ENCODE data around the gene KPTN.
A peak's percentile ranks its signal among the peaks of the same experiment; 100 is the strongest.

KPTN gene

GRCh38 chr19:47473336-47473735 lies 10.7 kb downstream of the KPTN start:
- no peak for DNase-seq (ENCODE audit: low read depth)
- no peak for TF ChIP-seq CTCF (conservative IDR thresholded peaks at IDR 0.05; ENCODE audit: low read depth, low read length)
- no peak overlapping the region for H3K4me3 ChIP-seq (ENCODE audit: low read length)

DNA sequence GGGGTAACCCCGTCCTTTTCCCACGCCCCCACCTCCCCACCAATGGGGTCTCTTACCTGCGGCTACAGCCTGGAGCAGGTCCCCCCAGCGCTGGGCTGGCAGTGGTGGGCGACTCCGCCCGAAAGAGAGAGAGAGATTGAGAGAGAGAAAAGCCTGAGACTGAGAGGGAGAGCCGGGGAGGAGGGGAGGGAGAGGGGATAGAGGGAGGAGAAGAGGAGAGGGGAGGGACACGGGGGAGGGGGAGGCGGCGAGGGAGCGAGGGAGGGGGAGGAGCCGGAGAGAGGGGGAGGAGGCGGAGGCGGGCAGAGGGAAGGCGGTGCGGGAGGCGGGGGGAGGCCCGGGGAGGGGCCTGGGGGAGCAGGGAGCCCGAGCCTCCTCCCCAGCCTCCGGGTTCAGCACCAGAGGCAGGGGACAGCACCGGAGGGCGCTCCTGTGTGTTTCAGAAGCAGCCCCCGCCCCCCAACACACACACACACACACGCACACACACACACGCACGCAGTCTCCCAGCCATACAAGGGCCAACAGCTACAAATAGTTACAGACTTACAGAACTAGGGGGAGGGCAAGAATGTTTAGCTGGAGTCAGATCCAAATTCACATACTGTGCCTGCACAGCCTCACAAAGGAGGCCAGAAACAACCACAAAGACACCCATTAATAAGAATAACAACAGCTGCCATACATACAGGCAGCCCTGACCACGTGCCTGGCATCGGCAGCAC lies 12.1 kb downstream of the KPTN start, which contains the start of gene SLC8A2:
Gene SLC8A2, minus strand, starts transcription at position 161 of the 725 bp plus-strand sequence. CDS start 5,490 bp downstream, outside the sequence.
- H3K4me3 ChIP-seq (ENCODE audit: low read length), result no peak within 1 kb of the TSS
- no peak for TF ChIP-seq CTCF (conservative IDR thresholded peaks at IDR 0.05; ENCODE audit: low read depth, low read length)
- DNase-seq (ENCODE audit: low read depth), result peak; percentile 34

DNA sequence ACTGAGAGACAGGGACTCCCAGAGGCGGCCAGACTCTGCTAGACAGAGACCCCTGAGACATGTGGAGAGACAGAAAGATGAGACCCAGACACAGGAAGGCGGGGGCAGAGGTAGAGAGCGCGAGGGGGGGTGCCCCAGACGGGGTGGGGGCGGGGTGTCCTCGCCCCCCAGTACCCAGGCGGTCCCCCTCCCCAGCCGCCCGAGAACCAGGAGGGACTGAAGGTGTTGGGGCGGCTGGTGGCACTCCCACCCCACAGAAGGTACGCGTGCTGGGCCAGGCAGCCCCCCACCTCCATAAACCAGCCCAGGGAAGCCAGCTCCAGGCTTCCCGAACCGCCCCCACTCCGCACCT lies 12.7 kb downstream of the KPTN start:
- no peak overlapping the region for H3K4me3 ChIP-seq (ENCODE audit: low read length)
- TF ChIP-seq CTCF (conservative IDR thresholded peaks at IDR 0.05; ENCODE audit: low read depth, low read length), result no peak
- no peak for DNase-seq (ENCODE audit: low read depth)

GRCh38 chr19:47470447-47471195 lies 13.4 kb downstream of the KPTN start:
- DNase-seq (ENCODE audit: low read depth), result no peak
- no peak overlapping the region for H3K4me3 ChIP-seq (ENCODE audit: low read length)
- no peak for TF ChIP-seq CTCF (conservative IDR thresholded peaks at IDR 0.05; ENCODE audit: low read depth, low read length)

GRCh38 chr19:47469719-47470118 lies 14.3 kb downstream of the KPTN start:
- TF ChIP-seq CTCF (conservative IDR thresholded peaks at IDR 0.05; ENCODE audit: low read depth, low read length), result no peak
- no peak for DNase-seq (ENCODE audit: low read depth)
- no peak overlapping the region for H3K4me3 ChIP-seq (ENCODE audit: low read length)

DNA sequence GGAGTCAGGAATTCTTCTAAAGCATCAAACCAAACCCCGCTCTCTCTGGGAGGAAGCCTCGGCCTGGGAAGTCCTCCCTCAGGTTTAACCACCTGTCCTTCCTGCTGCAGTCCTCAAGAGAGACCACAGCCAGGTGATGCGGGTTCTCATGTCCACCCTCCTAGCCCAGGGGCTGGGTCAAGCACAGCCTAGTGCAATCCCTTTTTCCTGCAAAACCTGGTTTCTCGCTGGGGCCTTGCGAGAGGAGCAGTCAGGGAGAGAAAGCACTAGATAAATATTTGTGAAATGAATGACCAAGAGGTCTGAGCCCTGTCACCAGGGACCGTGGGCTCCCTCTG lies 14.7 kb downstream of the KPTN start:
- H3K4me3 ChIP-seq (ENCODE audit: low read length), result no peak overlapping the region
- TF ChIP-seq CTCF (conservative IDR thresholded peaks at IDR 0.05; ENCODE audit: low read depth, low read length), result no peak
- DNase-seq (ENCODE audit: low read depth), result no peak

- DNase-seq (ENCODE audit: low read depth), result no peak
- no peak overlapping the region for H3K4me3 ChIP-seq (ENCODE audit: low read length)
- no peak for TF ChIP-seq CTCF (conservative IDR thresholded peaks at IDR 0.05; ENCODE audit: low read depth, low read length)
Measured at GRCh38 chr19:47467914-47468313, 16.1 kb downstream of the KPTN start.
